HepG2 (cell line): Measurements from ENCODE around the gene CROCC. TPM values are rescaled to one million over a fixed set of nuclear protein-coding genes. Genes with fewer than 3 reads are reported as not detected.
A peak's percentile ranks its signal among the peaks of the same experiment; 100 is the strongest.

ENCODE experiments used
- ATAC-seq: fragments of 200-7000 bp; cut with Tn5 transposase; 3 replicates; pipeline ENCODE4 v1.9.1; 2020; ENCODE audit warnings: mild to moderate bottlenecking, moderate library complexity
- BruUV-seq: library from RNA; stranded (reverse); fragments of 400-500 nt; replicated peaks from 2 replicates; lab custom pipeline; 2021; lab: Mats Ljungman, UMichigan
- CTCF ChIA-PET: fragments of 300-600 bp; formaldehyde crosslinking; extraction: SDS; loops from one replicate; lab custom pipeline; 2021; ENCODE audit warnings: low total read pairs, inconsistent platforms, low intra/inter-chr PET ratio; lab: Yijun Ruan, JAX
- POLR2A ChIA-PET: fragments of 350-600 bp; sonication (Branson Sonifier 250); formaldehyde crosslinking; loops from one replicate; lab custom pipeline; 2020; ENCODE audit warnings: antibody characterized with exemption, inconsistent platforms; lab: Yijun Ruan, JAX
- DNase-seq: peaks from one replicate; pipeline ENCODE4 v3.0.0-alpha.2; 2015; ENCODE audit warnings: low spot score
- FAIRE-seq: peaks from 3 replicates; lab custom pipeline; 2011; peaks lifted over from hg19 to GRCh38; lab: Jason Lieb, UNC
- H2AFZ ChIP-seq: one replicate; pipeline ENCODE4 v1.6.1; 2011; ENCODE audit warnings: low read length, inconsistent platforms
- H3K27ac ChIP-seq: fragments of 300-600 bp; 3 replicates; pipeline ENCODE4 v1.8.0; 2011; ENCODE audit warnings: mixed run types, mild to moderate bottlenecking, mixed read lengths, low read length, inconsistent platforms; ENCODE audit not compliant: insufficient read depth; ENCODE audit errors: extremely low read length
- H3K27me3 ChIP-seq, 2 experiments: fragments of 200-600 bp in 1 of 2; 2 replicates in 1 of 2; 3 replicates in 1 of 2; pipeline versions ENCODE4 v1.6.0 to v1.8.0; 2011; ENCODE audit warnings: low read length in 2 of 2, mild to moderate bottlenecking in 2 of 2, moderate library complexity in 2 of 2, inconsistent platforms in 1 of 2; ENCODE audit not compliant: insufficient read depth in 2 of 2, control insufficient read depth in 1 of 2
- H3K36me3 ChIP-seq, 2 experiments: fragments of 200-600 bp in 1 of 2; replicated peaks in 1 of 2; 2 replicates in 1 of 2; 3 replicates in 1 of 2; pipeline versions ENCODE4 v1.5.1 to v1.8.0; 2011; ENCODE audit warnings: low read length in 2 of 2, inconsistent platforms in 1 of 2; ENCODE audit not compliant: insufficient read depth in 2 of 2, control insufficient read depth in 1 of 2
- H3K4me1 ChIP-seq: 2 replicates; pipeline ENCODE4 v1.5.1; 2012; ENCODE audit warnings: low read length, inconsistent platforms; ENCODE audit not compliant: insufficient read depth
- H3K4me2 ChIP-seq: 2 replicates; pipeline ENCODE4 v1.6.0; 2011; ENCODE audit warnings: low read depth, low read length, inconsistent platforms
- H3K4me3 ChIP-seq, 3 experiments: fragments of 200-600 bp in 1 of 3; sonication (generic), shearing (Covaris generic) in 1 of 3; replicated peaks in 1 of 3; 2 replicates each; pipeline ENCODE4 v1.5.1; 2011 to 2016; ENCODE audit warnings: low read length in 3 of 3, inconsistent platforms in 2 of 3, low read depth in 2 of 3, mild to moderate bottlenecking in 2 of 3, control low read depth in 1 of 3, mixed read lengths in 1 of 3; ENCODE audit not compliant: insufficient read depth in 1 of 3
- H3K79me2 ChIP-seq: one replicate; pipeline ENCODE4 v1.6.1; 2011; ENCODE audit warnings: low read length, inconsistent platforms; ENCODE audit not compliant: insufficient read depth
- H3K9ac ChIP-seq: 2 replicates; pipeline ENCODE4 v1.6.0; 2011; ENCODE audit warnings: mild to moderate bottlenecking, low read depth, low read length, inconsistent platforms; ENCODE audit not compliant: insufficient read depth
- H3K9me3 ChIP-seq: 2 replicates; pipeline ENCODE4 v1.5.1; 2012; ENCODE audit warnings: mild to moderate bottlenecking, low read length
- H4K20me1 ChIP-seq: 2 replicates; pipeline ENCODE4 v1.6.0; 2011; ENCODE audit warnings: inconsistent platforms, mild to moderate bottlenecking, low read length, moderate library complexity; ENCODE audit not compliant: insufficient read depth
- CREBL2 ChIP-seq: sonication (generic); formaldehyde crosslinking; IDR thresholded peaks from 2 replicates; pipeline ENCODE4 v1.8.1; 2023; ENCODE audit warnings: missing genetic modification reagents, mild to moderate bottlenecking, borderline replicate concordance
- E2F5 ChIP-seq: sonication (generic); formaldehyde crosslinking; conservative IDR thresholded peaks from 2 replicates; pipeline ENCODE4 v1.4.0; 2020; ENCODE audit warnings: missing genetic modification reagents
- ESRRA ChIP-seq: sonication (generic); formaldehyde crosslinking; IDR thresholded peaks from 2 replicates; pipeline ENCODE4 v1.5.1; 2020; ENCODE audit warnings: mild to moderate bottlenecking, low read depth, missing genetic modification reagents
- FOXP1 ChIP-seq, 2 experiments: fragments of 450-650 bp in 1 of 2; IDR thresholded peaks; 2 replicates each; pipeline ENCODE4 v1.6.1; 2017 to 2018; ENCODE audit warnings: antibody characterized with exemption in 1 of 2
- HOMEZ ChIP-seq: IDR thresholded peaks from 2 replicates; pipeline ENCODE4 v1.6.1; 2016; ENCODE audit warnings: low read depth
- HOXA7 ChIP-seq: sonication (generic); formaldehyde crosslinking; IDR thresholded peaks from 2 replicates; pipeline ENCODE4 v1.8.1; 2022; ENCODE audit warnings: mild to moderate bottlenecking, missing genetic modification reagents, moderate library complexity
- IRF1 ChIP-seq: sonication (generic); formaldehyde crosslinking; IDR thresholded peaks from 2 replicates; pipeline ENCODE4 v1.4.0; 2020; ENCODE audit warnings: low read depth, mild to moderate bottlenecking, missing genetic modification reagents
- JARID2 ChIP-seq: sonication (generic); formaldehyde crosslinking; IDR thresholded peaks from 2 replicates; pipeline ENCODE4 v1.8.1; 2023; ENCODE audit warnings: missing genetic modification reagents, inconsistent platforms; ENCODE audit not compliant: insufficient replicate concordance
- JDP2 ChIP-seq: sonication (generic); formaldehyde crosslinking; IDR thresholded peaks from 2 replicates; pipeline ENCODE4 v1.8.1; 2022; ENCODE audit warnings: missing genetic modification reagents, borderline replicate concordance
- KLF12 ChIP-seq: sonication (generic); formaldehyde crosslinking; IDR thresholded peaks from 2 replicates; pipeline ENCODE4 v1.4.0; 2020; ENCODE audit warnings: missing genetic modification reagents, borderline replicate concordance
- NCOA5 ChIP-seq: sonication (generic); formaldehyde crosslinking; IDR thresholded peaks from 2 replicates; pipeline ENCODE4 v1.4.0; 2020; ENCODE audit warnings: missing genetic modification reagents
- PPARG ChIP-seq: conservative IDR thresholded peaks from 2 replicates; pipeline ENCODE4 v1.6.1; 2016; ENCODE audit warnings: missing biosample characterization, missing genetic modification reagents
- U2AF2 ChIP-seq: fragments of 200-400 bp; formaldehyde crosslinking; IDR thresholded peaks from 2 replicates; pipeline ENCODE4 v1.6.1; 2017; ENCODE audit warnings: low read depth, mild to moderate bottlenecking, low read length
- ZBTB3 ChIP-seq: sonication (generic); formaldehyde crosslinking; IDR thresholded peaks from 2 replicates; pipeline ENCODE4 v1.4.0; 2020; ENCODE audit warnings: low read depth, mild to moderate bottlenecking, moderate library complexity, missing genetic modification reagents, borderline replicate concordance
- ZNF788 ChIP-seq: sonication (generic); formaldehyde crosslinking; IDR thresholded peaks from 2 replicates; pipeline ENCODE4 v1.5.0; 2020; ENCODE audit warnings: mild to moderate bottlenecking, missing genetic modification reagents, borderline replicate concordance
- WGBS: methylation state at CpG from one replicate; pipeline ENCODE4 v1.1.6; 2017; ENCODE audit warnings: low lambda C conversion rate; 5-methylcytosine and 5-hydroxymethylcytosine counted together
- in situ Hi-C: cut with HindIII; loops from 2 replicates; pipeline ENCODE4 v1.10.0; 2017; ENCODE audit warnings: low pct_unique_long_range_greater_than_20kb; ENCODE audit not compliant: extremely low pct_ligation_motif_present
- intact Hi-C: fragments of 100-400 bp; cut with micrococcal nuclease; formaldehyde crosslinking; loops from one replicate; pipeline ENCODE4 v1.10.0; 2022; ENCODE audit not compliant: unreplicated experiment
- polyA plus RNA-seq, 8 experiments: library from polyadenylated mRNA; depleted of rRNA in 3 of 8; stranded (reverse) in 7 of 8; unstranded in 1 of 8; fragments of >200 nt; fragmentation: Illumina TruSeq in 4 of 8; extraction: Trizol in 4 of 8; gene quantifications; 2 replicates each; pipeline versions ENCODE4 v1.2.1 to v1.2.3, GENCODE V29; 2011 to 2016; ENCODE audit warnings: low read depth in 4 of 8, missing spikeins in 1 of 8, mixed read lengths in 1 of 8; ENCODE audit not compliant: insufficient read depth in 1 of 8
- total RNA-seq, 5 experiments: library from RNA; depleted of rRNA; stranded (reverse); fragments of >200 nt; fragmentation: Illumina TruSeq; extraction: Trizol; gene quantifications; 2 replicates each; pipeline ENCODE4 v1.2.3, GENCODE V29; 2016; ENCODE audit warnings: low read depth in 1 of 5

Gene CROCC
- total and polyA plus RNA-seq, 2 of the 13 experiments (the other 11 are each of a cell fraction or from before 2014, with no cell fraction given): 7.8 to 15.5 TPM

- no peak for TF ChIP-seq HOMEZ (CRISPR knock-in tag)
Measured at GRCh38 chr1:16978139-16978538, 56.4 kb downstream of the CROCC start (continued).

- intact Hi-C loops (no loop called here), in situ Hi-C loops (no loop called here)
- ChIA-PET CTCF (no interaction called here), POLR2A (no interaction called here)
- peak; percentile 3 for ATAC-seq
- Histone ChIP-seq H3K4me3 (no peak overlapping the region; a peak in 1 of 6 replicates), H3K4me2 (0 out of 2 replicates have a peak overlapping the region, but pooled peaks have one; percentile 27), H3K9ac (no peak overlapping the region), H3K4me1 (peaks cover 38% of the 10 kb centered on the region), H2AFZ (no peak overlapping the region), H3K27ac (no peak overlapping the region), H3K27me3 (peaks cover 4 to 30% of the 10 kb centered on the region in 2 experiments; a peak in 3 of 5 replicates), H4K20me1 (no peaks in the 10 kb centered on the region), H3K36me3 (no peaks in the 10 kb centered on the region), H3K9me3 (no peaks in the 10 kb centered on the region), H3K79me2 (no peaks in the 10 kb centered on the region)
- BruUV-seq: no TSS peak
- no peak for FAIRE-seq
- 45% methylated on average over 4 of the region's 20 CpGs for WGBS
- no peak for DNase-seq
- TF ChIP-seq KLF12 (CRISPR knock-in tag) (no peak), E2F5 (CRISPR knock-in tag) (no peak), PPARG (CRISPR knock-in tag) (no peak), ESRRA (CRISPR knock-in tag) (no peak), U2AF2 (no peak), JARID2 (CRISPR knock-in tag) (no peak), ZBTB3 (CRISPR knock-in tag) (no peak), CREBL2 (CRISPR knock-in tag) (no peak), JDP2 (no peak), FOXP1 (IDR thresholded peaks at IDR 0.05) (no peak), FOXP1 (CRISPR knock-in tag; IDR thresholded peaks at IDR 0.05) (no peak), IRF1 (CRISPR knock-in tag) (no peak), NCOA5 (CRISPR knock-in tag) (no peak), HOXA7 (CRISPR knock-in tag) (no peak), ZNF788 (CRISPR knock-in tag) (no peak)
Measured at GRCh38 chr1:16978567-16979474, 57.1 kb downstream of the CROCC start.
